ENCODE data around the gene CENPF.
"Not testable (repeated sequence)": the region's sequence is repeated elsewhere in the genome, so short reads cannot be mapped to it uniquely, and the experiment has no call there.

CENPF gene

DNA sequence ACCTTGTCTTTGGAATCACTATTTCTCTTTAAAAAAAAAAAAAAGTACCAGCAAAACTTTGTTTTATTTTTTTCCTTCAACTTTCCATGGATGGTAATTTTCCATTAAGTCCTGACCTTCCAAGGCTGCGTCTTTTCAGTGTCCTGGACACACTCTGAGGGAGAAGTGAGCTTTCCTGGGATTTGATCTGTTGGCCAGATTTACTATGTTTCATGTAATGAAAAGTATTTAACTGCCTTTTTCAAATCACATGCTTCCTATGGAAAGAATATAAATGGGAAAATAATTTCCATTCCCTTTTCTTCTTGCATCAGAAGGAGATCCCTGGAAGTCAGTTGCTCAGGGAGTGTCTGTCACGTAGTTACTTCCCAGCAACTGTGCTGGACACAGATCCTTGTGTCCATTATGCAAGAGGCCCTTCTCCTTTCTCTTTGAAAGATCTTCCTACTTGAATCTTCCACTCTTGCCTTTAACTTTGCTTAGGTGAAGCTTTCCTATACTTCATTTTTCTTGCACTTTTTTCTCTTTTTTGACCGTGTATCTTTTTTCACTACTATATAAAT lies 59.3 kb downstream of the CENPF start:
- no peak for DNase-seq (ENCODE audit: extremely low spot score)
- TF ChIP-seq, protein P1, sequence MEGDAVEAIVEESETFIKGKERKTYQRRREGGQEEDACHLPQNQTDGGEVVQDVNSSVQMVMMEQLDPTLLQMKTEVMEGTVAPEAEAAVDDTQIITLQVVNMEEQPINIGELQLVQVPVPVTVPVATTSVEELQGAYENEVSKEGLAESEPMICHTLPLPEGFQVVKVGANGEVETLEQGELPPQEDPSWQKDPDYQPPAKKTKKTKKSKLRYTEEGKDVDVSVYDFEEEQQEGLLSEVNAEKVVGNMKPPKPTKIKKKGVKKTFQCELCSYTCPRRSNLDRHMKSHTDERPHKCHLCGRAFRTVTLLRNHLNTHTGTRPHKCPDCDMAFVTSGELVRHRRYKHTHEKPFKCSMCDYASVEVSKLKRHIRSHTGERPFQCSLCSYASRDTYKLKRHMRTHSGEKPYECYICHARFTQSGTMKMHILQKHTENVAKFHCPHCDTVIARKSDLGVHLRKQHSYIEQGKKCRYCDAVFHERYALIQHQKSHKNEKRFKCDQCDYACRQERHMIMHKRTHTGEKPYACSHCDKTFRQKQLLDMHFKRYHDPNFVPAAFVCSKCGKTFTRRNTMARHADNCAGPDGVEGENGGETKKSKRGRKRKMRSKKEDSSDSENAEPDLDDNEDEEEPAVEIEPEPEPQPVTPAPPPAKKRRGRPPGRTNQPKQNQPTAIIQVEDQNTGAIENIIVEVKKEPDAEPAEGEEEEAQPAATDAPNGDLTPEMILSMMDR (IDR thresholded peaks at IDR 0.05; ENCODE audit: control extremely low read depth, extremely low read depth, low read depth, missing control alignments) = no peak
- ChIA-PET POLR2A (no interaction called here), CTCF (interaction anchor here (1.8 to 2.5 kb wide), 3 partner anchors 10 to 35 kb away, joined by 4 to 7 read pairs (median 6); no protein-coding TSS in a partner anchor)

DNA sequence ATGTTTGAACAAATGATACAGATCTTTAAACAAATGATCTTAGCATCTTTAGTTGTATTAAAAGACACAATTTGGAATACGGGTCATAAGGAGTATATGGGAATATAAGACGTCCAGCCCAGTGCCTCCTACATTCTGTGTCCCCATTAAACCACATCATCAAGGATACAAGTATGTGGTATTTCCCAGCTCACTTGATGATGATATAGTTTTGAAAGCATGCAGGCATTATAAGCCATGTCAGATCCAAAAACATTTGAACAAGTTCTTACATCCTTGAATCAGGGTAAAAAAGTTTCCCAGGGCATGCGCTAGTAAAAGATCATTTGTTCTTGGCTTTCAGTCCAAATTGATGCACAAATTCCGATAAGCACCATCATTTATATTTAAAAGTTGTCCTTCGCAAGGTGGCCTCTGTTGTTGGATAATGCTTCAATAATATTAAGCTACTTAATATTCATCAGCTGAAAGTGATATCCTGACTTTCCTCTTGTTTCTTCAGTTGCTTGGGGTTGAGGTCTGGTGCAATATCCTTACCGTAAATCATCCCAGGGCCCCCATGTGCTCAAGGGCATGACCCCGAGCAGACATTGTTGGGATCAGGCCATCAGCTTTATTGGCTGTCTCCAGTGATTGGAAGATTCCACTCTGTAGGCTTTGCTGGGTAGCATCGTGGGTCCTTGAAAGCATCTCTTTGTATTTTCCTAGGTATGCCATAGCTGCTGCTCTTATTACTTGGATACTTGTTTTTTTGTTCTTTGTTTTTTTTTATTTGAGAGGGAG lies 61.8 kb downstream of the CENPF start:
- no peak for DNase-seq (ENCODE audit: extremely low spot score)
- ChIA-PET POLR2A (no interaction called here), CTCF (interaction anchor here (1.0 kb wide), 1 partner anchor 108 kb away, joined by 3 read pairs; no protein-coding TSS in a partner anchor)
- TF ChIP-seq, protein P1 (IDR thresholded peaks at IDR 0.05; ENCODE audit: control extremely low read depth, extremely low read depth, low read depth, missing control alignments) = no peak

DNA sequence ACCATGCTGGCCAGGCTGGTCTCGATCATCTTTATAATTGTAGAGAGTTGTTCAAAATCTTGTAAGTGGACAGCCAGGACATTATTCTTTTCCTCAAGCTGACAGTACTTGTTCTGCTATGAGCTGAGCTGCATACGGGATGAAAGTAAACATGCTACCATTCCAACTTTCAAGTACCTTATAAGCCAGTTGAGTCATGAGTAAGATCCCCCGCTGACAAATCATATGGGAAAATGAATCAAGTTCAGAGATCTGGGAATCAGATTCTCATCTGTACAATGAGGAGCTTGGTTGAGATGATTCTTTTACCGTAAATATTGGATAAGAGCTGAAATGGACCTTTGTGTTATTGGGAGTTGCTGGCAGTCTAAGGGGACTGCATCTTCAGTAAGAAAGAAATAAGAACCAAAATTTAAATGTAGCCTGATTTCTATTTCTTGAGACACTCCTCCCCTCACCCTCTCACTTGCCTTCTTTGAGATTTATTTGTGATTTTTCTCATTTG lies 62.7 kb downstream of the CENPF start:
- POLR2A ChIA-PET = no interaction called here
- TF ChIP-seq, protein P1 (IDR thresholded peaks at IDR 0.05; ENCODE audit: control extremely low read depth, extremely low read depth, low read depth, missing control alignments) = no peak
- CTCF ChIA-PET = interaction anchor here (1.0 to 2.2 kb wide), 3 partner anchors 12 to 107 kb away, joined by 3 to 4 read pairs (median 3); no protein-coding TSS in a partner anchor
- DNase-seq (ENCODE audit: extremely low spot score) = no peak

DNA sequence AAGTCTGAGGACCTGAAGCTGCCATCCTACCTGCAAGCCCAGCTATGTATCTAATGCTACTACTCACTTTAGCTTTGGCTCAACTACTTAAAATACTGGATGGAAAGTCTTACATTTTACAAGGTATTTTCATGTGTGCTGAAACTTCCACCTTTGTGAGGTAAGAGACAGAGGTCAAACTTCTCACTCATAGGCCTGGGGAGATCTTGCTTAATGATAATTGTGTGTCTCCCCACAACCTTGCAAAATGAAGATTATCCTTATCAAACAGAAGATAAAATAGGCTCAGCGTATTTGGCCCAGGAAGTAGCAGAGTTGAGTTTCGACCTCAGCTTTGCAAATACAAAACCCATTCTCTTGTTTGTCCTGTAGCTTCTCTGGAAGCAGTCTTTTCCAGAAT lies 63.7 kb downstream of the CENPF start:
- ChIA-PET POLR2A (no interaction called here), CTCF (interaction anchor here (1.7 to 2.2 kb wide), 2 partner anchors 11 to 28 kb away, joined by 3 to 4 read pairs; no protein-coding TSS in a partner anchor)
- no peak for DNase-seq (ENCODE audit: extremely low spot score)
- TF ChIP-seq, protein P1 (IDR thresholded peaks at IDR 0.05; ENCODE audit: control extremely low read depth, extremely low read depth, low read depth, missing control alignments) = no peak

DNA sequence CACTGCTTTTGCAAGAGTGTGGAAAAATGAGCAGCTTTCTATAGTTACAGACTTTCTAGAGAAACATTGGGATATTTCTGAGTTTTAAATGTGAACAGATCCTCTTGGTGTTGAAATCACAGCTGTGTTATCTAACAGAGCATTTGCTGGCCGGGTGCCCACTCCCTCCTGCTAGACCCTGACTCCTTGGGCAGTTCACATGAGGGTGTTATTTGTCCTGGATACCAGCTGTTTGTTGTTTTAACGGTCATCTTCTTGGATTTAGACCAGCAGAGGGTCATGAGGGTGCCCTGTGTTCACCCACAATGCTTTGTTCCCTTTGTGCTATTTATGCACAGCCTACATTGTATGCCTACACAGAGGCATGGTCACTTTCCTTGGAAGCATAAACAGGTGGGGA lies 67.1 kb downstream of the CENPF start:
- ChIA-PET CTCF (no interaction called here), POLR2A (no interaction called here)
- TF ChIP-seq, protein P1 (IDR thresholded peaks at IDR 0.05; ENCODE audit: control extremely low read depth, extremely low read depth, low read depth, missing control alignments) = no peak
- no peak for DNase-seq (ENCODE audit: extremely low spot score)

DNA sequence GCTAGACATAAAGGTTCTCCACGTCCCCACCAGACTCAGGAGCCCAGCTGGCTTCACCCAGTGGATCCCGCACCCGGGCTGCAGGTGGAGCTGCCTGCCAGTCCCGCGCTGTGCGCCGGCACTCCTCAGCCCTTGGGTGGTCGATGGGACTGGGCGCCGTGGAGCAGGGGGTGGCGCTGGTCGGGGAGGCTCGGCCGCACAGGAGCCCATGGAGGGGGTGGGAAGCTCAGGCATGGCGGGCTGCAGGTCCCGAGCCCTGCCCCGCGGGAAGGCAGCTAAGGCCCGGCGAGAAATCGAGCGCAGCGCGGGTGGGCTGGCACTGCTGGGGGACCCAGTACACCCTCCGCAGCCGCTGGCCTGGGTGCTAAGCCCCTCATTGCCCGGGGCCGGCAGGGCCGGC lies 70.0 kb downstream of the CENPF start:
- DNase-seq (ENCODE audit: extremely low spot score); POLR2A ChIA-PET; CTCF ChIA-PET: not testable (repeated sequence)

DNA sequence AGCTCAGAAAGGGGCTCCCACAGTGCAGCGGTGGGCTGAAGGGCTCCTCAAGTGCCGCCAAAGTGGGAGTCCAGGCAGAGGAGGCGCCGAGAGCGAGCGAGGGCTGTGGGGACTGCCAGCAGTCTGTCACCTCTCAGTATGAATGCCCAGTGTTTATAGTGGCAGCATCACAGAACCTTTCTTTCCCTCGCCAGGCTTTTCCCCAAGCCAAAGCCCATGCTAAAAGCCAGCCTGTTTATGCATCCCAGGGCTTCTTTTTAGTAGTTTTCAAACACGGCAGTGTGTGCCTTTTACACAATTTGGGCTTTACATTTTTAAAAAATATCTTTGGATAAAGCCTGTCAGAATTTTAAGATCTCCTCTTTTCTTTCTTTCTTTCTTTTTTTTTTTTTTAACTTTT lies 70.6 kb downstream of the CENPF start:
- no peak for DNase-seq (ENCODE audit: extremely low spot score)
- POLR2A ChIA-PET = no interaction called here
- TF ChIP-seq, protein P1 (IDR thresholded peaks at IDR 0.05; ENCODE audit: control extremely low read depth, extremely low read depth, low read depth, missing control alignments) = no peak
- CTCF ChIA-PET = interaction anchor here (1.9 kb wide), 1 partner anchor 12 kb away, joined by 7 read pairs; no protein-coding TSS in a partner anchor

DNA sequence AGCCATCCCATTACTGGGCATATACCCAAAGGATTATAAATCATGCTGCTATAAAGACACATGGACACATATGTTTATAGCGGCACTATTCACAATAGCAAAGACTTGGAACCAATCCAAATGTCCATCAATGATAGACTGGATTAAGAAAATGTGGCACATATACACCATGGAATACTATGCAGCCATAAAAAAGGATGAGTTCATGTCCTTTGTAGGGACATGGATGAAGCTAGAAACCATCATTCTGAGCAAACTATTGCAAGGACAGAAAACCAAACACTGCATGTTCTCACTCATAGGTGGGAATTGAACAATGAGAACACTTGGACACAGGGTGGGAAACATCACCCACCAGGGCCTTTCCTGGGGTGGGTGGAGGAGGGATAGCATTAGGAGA lies 72.5 kb downstream of the CENPF start:
- CTCF ChIA-PET = interaction anchor here (1.9 kb wide), 1 partner anchor 14 kb away, joined by 7 read pairs; no protein-coding TSS in a partner anchor
- POLR2A ChIA-PET; DNase-seq (ENCODE audit: extremely low spot score): not testable (repeated sequence)

Data from GM10248 (cell line).